SJCRH30 (cell line): ENCODE data around the gene EFHD2. TPM values are rescaled to one million over a fixed set of nuclear protein-coding genes. Genes with fewer than 3 reads are reported as not detected.
A peak's percentile ranks its signal among the peaks of the same experiment; 100 is the strongest.
"Not testable (repeated sequence)": the region's sequence is repeated elsewhere in the genome, so short reads cannot be mapped to it uniquely, and the experiment has no call there.

Experiments used
- DNase-seq, 2 experiments: peaks; one replicate each; pipeline ENCODE4 v3.0.0-alpha.2; 2015 to 2020
- H3K27ac ChIP-seq: fragments of 250-450 bp; sonication (Bioruptor Pico); 2 replicates; pipeline ENCODE4 v1.5.1; 2020; ENCODE audit warnings: mild to moderate bottlenecking, moderate library complexity
- H3K27me3 ChIP-seq: fragments of 250-450 bp; sonication (Bioruptor Pico); 2 replicates; pipeline ENCODE4 v1.5.1; 2020; ENCODE audit warnings: mild to moderate bottlenecking, moderate library complexity
- H3K36me3 ChIP-seq: fragments of 250-450 bp; sonication (Bioruptor Pico); 2 replicates; pipeline ENCODE4 v1.5.1; 2020; ENCODE audit warnings: mild to moderate bottlenecking, moderate library complexity
- H3K4me1 ChIP-seq: fragments of 250-450 bp; sonication (Bioruptor Pico); 2 replicates; pipeline ENCODE4 v1.5.1; 2020; ENCODE audit warnings: mild to moderate bottlenecking, moderate library complexity
- H3K4me3 ChIP-seq: fragments of 250-450 bp; sonication (Bioruptor Pico); 2 replicates; pipeline ENCODE4 v1.5.1; 2020; ENCODE audit warnings: mild to moderate bottlenecking, moderate library complexity
- H3K9me3 ChIP-seq: fragments of 250-450 bp; sonication (Bioruptor Pico); replicated peaks from 2 replicates; pipeline ENCODE4 v1.5.1; 2020; ENCODE audit warnings: mild to moderate bottlenecking, moderate library complexity
- total RNA-seq: library from RNA; depleted of rRNA; stranded (reverse); fragments of >200 nt; shearing (Covaris generic); gene quantifications from 2 replicates; pipeline ENCODE4 v1.2.3, GENCODE V29; 2014

Gene EFHD2
- total RNA-seq, 1 experiment from 2014 or later, result 203 TPM

DNA sequence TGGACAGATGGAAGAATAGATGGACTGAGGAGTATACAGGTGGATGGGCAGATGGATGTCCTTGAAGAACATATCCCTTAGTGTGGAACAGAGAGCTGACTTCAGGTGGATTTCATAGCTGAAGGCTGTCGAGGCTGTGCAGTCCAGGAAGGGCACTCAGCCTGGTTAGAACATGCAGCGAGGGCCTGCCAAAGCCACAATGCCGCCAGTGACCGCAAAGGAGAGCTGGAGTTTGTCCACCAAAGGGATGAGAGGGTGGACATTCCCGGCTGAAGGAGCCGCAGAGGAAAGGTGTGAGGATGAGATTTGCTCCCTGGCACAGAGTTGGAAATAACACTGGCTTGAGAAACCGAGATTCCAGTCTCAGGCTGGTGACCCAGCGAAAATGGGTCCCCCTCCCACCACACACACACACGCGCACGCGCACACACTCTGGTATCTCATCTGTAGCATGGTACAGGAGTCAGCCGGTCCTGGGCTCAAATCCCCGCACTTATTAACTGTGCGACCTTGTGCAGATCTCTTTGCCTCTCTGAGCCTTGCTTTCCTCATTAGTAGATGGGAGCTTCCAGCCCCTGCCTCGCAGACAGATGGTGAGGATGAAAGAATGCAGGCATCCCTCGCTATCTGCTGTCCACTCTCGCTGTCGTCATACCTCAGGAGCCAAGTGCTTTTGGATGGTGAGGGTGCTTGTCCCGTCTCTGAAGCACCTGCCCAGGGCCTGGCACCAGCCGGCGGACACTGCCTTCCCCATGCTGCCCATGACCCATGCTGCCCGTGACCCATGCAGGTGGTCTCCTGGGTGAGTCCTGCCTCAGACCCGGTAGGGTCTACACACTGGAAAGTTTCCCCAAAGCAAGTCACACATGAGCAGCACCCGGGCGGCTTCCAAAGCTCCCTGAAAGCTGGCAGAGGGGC is 26.8 kb upstream of the EFHD2 start:
- Histone ChIP-seq H3K4me3 (no peak overlapping the region), H3K27ac (no peak overlapping the region), H3K9me3 (no peaks in the 10 kb centered on the region), H3K36me3 (no peaks in the 10 kb centered on the region), H3K4me1 (peaks cover 8% of the 10 kb centered on the region), H3K27me3 (peaks cover 30% of the 10 kb centered on the region)
- no peak for DNase-seq

DNA sequence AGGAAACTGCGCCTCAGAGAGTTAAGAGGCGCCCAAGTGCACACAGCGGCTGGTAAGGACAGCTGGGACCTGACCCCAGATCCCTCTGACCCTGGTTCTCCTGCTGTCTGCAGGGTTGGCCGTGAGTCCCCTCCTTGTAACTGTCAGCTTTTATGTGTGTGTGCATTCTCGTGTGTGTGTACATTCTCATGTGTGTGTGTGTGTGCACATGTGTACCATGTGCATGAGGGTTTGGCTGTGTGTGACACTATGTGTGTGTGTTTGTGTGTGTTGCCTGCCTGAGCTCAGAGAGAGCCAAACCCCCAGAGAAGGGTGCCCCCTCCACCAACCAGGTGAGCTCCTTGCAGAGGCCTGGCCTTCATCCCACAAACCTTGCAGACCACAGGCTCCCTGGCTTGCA is 25.9 kb upstream of the EFHD2 start:
- DNase-seq, result no peak
- Histone ChIP-seq H3K4me3 (no peak overlapping the region), H3K4me1 (peaks cover 8% of the 10 kb centered on the region), H3K27me3 (peaks cover 28% of the 10 kb centered on the region), H3K27ac (no peak overlapping the region), H3K9me3 (no peaks in the 10 kb centered on the region), H3K36me3 (no peaks in the 10 kb centered on the region)

DNA sequence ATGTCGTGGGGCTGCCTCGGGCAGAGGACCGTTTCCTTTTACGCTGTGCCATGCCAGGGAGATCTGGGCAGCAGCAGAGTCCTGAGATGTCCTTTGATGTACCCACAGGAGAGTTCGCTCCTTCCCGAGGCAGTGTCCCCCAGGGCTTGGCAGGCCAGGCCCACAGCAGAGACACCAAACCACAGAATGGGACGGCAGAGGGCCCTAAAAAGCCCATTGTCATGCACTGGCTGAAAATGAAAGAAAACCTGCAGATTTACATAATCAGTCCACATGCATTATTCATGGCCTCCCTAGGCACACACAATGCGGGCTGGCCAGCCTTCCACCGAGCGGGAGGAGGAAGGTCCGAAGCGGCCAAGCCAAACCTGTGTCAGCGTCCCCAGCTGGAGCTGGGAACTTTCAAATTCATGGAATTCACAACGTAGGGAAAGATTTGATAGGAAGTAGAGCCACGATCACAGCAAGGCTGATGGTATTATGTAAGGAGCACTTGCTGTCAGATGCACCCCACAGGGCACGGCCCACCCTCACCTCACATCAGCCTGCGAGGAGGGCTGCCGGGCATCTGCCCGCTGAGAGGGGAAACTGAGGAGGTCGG is 25.3 kb upstream of the EFHD2 start:
- peaks cover 30% of the 10 kb centered on the region for H3K27me3 ChIP-seq
- no peak overlapping the region for H3K27ac ChIP-seq
- DNase-seq, result peak in 1 of 2 experiments; percentile 45
- no peaks in the 10 kb centered on the region for H3K36me3 ChIP-seq
- no peaks in the 10 kb centered on the region for H3K9me3 ChIP-seq
- H3K4me3 ChIP-seq, result no peak overlapping the region
- peaks cover 8% of the 10 kb centered on the region for H3K4me1 ChIP-seq

DNA sequence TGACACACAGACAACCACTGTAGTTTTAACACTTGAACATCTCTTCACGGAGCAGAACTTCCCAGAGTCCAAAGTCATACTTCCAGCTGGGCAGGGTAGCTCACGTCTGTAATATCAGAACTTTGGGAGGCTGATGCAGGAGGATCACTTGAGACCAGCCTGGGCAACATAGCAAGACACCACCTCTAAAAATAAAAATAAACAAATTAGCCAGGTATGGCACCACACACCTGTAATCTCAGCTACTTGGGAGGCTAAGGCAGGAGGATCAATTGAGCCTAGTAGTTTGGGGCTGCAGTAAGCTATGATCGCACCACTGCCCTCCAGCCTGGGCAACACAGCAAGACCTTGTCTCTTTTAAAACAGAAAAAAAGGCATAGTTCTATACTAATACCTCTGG is 24.3 kb upstream of the EFHD2 start:
- no peak overlapping the region for H3K27ac ChIP-seq
- peaks cover 30% of the 10 kb centered on the region for H3K27me3 ChIP-seq
- no peak overlapping the region for H3K4me3 ChIP-seq
- H3K9me3 ChIP-seq, result no peaks in the 10 kb centered on the region
- no peak for DNase-seq
- H3K4me1 ChIP-seq, result peaks cover 8% of the 10 kb centered on the region
- H3K36me3 ChIP-seq, result no peaks in the 10 kb centered on the region

DNA sequence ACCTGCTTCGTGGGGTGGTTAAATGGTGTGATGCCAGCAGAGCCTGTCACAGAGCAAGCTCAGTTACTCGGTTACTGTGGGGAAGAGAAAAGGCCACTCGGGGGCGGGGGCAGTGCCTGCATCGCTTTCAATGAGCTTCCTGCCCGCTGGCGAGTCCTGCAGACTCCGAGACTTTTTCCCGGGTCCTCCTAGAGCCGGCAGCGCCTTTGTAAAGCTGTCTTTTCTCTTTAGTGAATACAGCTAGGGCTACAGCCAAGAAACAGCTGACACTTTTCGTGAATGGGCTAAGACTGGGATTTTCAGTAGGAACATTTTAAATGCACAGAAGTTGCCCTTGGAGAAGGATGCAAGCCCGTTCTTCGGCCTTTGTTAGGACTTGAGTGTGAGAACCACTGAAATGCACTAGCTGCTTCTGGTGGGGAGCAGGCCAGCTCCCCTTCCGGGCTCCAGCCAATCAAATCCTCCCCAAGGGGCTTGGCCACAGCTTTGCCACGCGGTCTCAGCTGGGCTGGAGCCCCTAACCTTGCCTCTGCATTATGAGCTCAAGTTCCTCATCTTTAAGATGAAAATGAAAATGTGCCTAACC is 23.4 kb upstream of the EFHD2 start:
- peaks cover 8% of the 10 kb centered on the region for H3K4me1 ChIP-seq
- peak overlapping the region; percentile 42 for H3K4me3 ChIP-seq
- no peak overlapping the region for H3K27ac ChIP-seq
- H3K27me3 ChIP-seq, result peaks cover 30% of the 10 kb centered on the region
- DNase-seq, result peak; percentile 76 to 88
- no peaks in the 10 kb centered on the region for H3K9me3 ChIP-seq
- no peaks in the 10 kb centered on the region for H3K36me3 ChIP-seq

DNA sequence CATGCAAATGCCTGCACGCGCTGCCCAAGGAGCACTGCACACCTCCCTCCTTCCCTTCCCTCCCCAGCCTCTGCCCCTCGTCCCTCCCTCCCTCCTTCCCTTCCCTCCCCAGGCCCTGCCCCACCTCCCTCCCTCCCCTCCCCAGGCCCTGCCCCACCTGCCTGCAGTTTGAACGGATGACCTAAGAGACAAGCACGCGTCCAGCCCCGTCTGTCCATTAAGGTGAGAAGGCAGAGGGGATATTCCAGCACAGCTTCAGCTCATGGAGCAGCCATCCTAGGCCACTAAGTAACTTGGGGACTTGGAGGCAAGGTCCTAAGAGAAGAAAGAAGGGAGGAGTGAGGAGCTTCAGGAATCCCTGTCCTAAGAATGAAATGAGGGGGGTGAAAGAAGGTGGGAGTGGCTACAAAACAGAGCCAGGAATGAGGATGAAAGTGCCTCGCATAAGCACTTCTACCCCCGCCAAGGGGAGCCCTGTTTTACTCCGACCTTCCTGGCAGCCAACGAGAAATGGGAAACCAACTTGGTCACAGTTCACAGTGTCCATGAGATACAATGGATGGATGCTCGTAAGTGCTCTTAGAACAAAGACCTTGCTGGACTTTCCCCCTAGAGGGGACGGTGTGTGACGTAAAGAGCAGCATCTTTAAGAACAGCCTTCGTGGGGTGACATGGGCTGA is 21.3 kb upstream of the EFHD2 start:
- H3K27me3 ChIP-seq, result peaks cover 23% of the 10 kb centered on the region
- no peak overlapping the region for H3K27ac ChIP-seq
- H3K36me3 ChIP-seq, result no peaks in the 10 kb centered on the region
- DNase-seq, result no peak
- H3K4me3 ChIP-seq, result no peak overlapping the region
- H3K4me1 ChIP-seq, result peaks cover 8% of the 10 kb centered on the region
- no peaks in the 10 kb centered on the region for H3K9me3 ChIP-seq

DNA sequence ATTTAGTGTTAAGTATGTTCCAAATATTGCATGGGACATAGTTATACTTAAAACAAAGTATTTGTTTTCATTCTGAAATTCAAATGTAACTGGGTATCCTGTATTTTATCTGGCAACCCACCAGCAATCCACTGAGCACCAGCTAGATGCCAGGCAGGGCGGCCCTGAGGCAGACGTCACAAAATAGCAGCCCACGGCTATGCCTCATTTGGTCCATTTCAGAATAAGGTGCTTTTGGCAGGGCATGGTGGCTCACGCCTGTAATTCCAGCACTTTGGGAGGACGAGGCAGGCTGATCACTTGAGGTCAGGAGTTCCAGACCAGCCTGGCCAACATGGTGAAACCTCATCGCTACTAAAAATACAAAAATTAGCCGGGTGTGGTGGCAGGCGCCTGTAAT is 19.9 kb upstream of the EFHD2 start:
- not testable (repeated sequence) for H3K4me1 ChIP-seq, H3K27ac ChIP-seq, H3K9me3 ChIP-seq, H3K4me3 ChIP-seq, DNase-seq, H3K36me3 ChIP-seq
- peaks cover 31% of the 10 kb centered on the region for H3K27me3 ChIP-seq

DNA sequence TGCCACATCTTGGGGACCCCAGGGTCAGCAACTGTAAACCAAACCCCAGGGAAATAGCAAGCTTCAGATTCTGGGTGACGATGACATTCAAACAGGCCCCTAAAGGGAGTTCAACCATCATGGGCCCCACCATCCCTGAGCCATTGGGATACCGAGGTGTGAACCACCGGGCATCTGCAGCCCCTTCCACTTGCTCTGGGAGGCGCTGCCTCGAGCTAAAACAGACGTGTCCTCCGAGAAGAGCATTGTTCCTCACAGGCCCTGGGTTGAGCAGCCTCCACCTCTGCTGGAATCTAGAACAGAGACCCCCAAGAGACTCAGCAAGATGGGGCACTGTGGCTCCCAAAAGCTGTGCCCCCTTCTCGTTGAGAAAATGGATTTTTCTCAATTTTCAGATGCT is 19.0 kb upstream of the EFHD2 start:
- Histone ChIP-seq H3K27me3 (peaks cover 25% of the 10 kb centered on the region), H3K4me3 (no peak overlapping the region), H3K4me1 (peaks cover 8% of the 10 kb centered on the region), H3K9me3 (no peaks in the 10 kb centered on the region), H3K27ac (no peak overlapping the region), H3K36me3 (no peaks in the 10 kb centered on the region)
- no peak for DNase-seq

DNA sequence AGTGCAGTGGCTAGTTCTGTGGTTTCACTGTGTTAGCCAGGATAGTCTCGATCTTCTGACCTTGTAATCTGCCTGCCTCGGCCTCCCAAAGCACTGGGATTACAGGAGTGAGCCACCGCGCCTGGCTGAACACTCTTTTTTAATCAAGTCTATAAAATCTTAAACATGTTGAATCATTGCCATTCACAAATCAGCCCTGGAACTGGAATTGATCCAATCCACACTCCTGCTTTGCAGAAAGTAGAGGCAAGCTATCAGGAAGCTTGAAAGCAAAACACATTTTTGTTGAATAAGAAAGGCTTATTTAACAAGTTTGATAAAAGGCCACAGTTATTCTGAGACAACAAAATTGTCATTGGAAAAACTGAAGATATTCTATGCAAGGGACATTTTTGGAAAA is 18.3 kb upstream of the EFHD2 start:
- H3K4me3 ChIP-seq, result no peak overlapping the region
- no peak for DNase-seq

DNA sequence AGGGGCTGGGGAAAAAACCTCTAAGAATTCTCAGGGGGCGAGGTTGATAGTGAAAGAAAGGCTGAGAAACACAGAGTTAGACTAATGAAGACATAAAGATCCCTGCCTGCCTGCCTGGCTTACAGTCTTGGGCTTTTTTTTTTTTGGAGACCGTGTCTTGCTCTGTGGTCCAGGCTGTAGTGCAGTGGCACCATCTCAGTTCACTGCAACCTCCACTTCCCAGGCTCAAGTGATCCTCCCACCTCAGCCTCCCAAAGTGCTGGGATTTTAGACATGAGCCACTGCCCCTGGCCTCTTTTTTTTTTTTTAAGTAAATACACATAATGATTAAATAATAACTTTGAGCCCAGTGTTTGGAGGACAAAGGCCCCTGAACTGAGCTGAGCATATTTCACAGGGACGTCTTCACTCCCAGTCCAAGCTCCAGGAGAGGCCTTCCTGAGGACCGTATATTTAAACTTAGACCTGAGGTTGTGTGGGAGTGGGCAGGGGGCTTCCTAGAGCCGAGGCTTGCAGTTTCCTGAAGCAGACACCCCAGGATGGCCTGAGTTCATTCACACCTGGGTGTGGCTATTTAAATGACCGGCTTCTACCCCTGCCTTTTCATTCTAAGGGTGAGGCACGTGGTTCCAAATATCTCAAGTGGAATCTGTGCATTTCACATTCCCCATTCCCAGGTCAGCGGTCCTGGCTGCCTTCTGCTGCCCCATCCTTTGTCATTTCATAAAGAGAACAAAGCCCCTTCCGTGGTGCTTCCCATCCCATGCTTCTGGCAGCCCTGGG is 16.0 kb upstream of the EFHD2 start:
- DNase-seq, result no peak
- Histone ChIP-seq H3K27ac (no peak overlapping the region), H3K4me1 (no peaks in the 10 kb centered on the region), H3K36me3 (no peaks in the 10 kb centered on the region), H3K27me3 (peaks cover 20% of the 10 kb centered on the region), H3K9me3 (no peaks in the 10 kb centered on the region), H3K4me3 (no peak overlapping the region)

More for the DNA sequence above, 18.3 kb upstream of the EFHD2 start:
- Histone ChIP-seq H3K4me1 (peaks cover 5% of the 10 kb centered on the region; the same call in 1 of the 2 replicates), H3K36me3 (no peaks in the 10 kb centered on the region), H3K27me3 (peaks cover 23% of the 10 kb centered on the region), H3K27ac (no peak overlapping the region), H3K9me3 (no peaks in the 10 kb centered on the region)

DNA sequence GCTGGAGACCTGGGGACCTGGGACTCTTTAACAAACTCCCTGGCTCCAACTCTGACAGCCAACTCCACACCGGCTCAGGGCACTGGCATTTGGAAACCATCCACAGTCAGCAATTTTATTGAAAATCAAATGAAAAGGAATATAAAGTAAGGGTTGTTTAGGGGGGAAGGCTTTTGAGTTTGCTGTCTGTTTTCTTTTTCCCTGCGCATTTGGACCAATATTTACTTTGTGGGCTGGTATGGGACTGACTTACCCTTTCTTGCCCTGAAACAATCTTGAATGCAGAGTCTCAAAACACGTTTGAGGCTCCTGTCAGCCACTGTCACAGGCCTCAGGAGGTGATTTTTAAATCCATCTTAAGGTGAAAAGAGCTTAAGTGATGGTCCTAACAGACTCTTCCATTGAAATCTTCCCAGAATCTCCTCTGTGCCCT is 15.4 kb upstream of the EFHD2 start:
- peaks cover 17% of the 10 kb centered on the region for H3K27me3 ChIP-seq
- H3K9me3 ChIP-seq, result no peaks in the 10 kb centered on the region; the same call in 1 of the 2 replicates
- no peak overlapping the region for H3K4me3 ChIP-seq
- no peaks in the 10 kb centered on the region for H3K36me3 ChIP-seq
- no peak overlapping the region for H3K27ac ChIP-seq
- H3K4me1 ChIP-seq, result no peaks in the 10 kb centered on the region
- DNase-seq, result no peak

DNA sequence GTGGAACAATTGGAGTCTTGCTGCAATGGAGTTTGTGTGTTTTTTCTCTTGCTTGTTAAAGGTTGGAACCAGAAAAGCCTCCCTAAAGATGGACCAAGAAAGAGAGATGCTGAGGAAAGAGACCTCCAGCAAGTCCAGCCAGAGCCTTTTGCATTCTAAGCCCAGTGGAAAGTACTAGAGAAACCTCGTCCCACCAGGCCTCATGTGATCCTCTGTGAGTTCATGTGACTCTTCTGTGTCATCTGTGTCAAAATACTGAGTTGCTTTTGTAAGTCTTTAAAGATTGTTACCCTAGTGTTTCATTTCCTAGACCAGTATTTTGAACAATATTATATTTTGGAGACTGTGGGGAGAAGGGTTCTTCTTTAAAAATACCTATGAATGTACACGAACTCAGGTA is 12.5 kb upstream of the EFHD2 start:
- Histone ChIP-seq H3K27ac (no peak overlapping the region), H3K9me3 (peaks cover 7% of the 10 kb centered on the region), H3K4me1 (no peaks in the 10 kb centered on the region), H3K27me3 (peaks cover 17% of the 10 kb centered on the region), H3K4me3 (no peak overlapping the region), H3K36me3 (no peaks in the 10 kb centered on the region)
- DNase-seq, result no peak

DNA sequence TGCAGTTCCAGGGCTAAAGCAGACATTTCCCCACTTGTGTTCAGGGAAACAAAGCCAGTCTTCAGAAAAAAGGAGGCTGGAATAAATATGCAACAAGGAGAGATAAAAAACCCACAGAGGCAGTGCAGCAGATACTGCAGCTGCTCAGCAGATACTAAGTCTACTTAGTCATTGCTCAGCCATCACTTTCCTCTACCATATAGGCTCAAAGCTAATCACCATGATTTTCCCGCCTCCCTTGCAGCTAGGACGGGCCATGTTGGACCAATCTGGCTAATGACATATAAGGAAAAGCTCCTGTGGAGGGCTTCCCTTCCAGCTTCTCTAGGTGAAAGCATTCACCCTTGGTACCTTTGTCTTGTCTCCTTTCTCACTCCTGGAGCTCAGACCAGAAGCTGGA is 10.0 kb upstream of the EFHD2 start:
- no peak for DNase-seq
- Histone ChIP-seq H3K4me1 (no peaks in the 10 kb centered on the region), H3K36me3 (no peaks in the 10 kb centered on the region), H3K9me3 (peaks cover 7% of the 10 kb centered on the region), H3K27me3 (peaks cover 3% of the 10 kb centered on the region), H3K4me3 (no peak overlapping the region), H3K27ac (no peak overlapping the region)

DNA sequence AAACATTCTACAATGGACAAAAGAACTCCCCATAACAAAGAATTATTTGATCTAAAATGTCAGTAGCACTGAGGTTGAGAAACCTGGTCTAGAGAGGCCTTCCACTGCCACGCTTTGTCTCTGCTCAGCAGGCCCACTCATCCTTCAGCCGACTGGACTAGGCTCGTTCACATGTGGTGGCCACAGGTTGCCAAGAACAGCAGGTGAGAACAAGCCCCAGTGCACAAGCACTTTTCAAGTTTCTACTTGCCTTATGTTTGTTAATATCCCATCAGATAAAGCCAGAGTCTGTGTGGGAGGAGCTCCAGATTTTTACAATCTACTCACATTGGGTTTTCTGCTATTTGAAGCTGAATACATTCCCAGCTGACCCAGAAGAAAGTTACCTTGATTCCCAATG is 9.1 kb upstream of the EFHD2 start:
- DNase-seq, result no peak
- Histone ChIP-seq H3K27ac (no peak overlapping the region), H3K27me3 (peaks cover under 1% of the 10 kb centered on the region; the same call in 1 of the 2 replicates), H3K36me3 (no peaks in the 10 kb centered on the region), H3K4me3 (no peak overlapping the region), H3K9me3 (peaks cover 7% of the 10 kb centered on the region), H3K4me1 (no peaks in the 10 kb centered on the region)
